ENCODE data around the gene PRPF6. TPM values are rescaled to one million over a fixed set of nuclear protein-coding genes. Genes with fewer than 3 reads are reported as not detected.

The PRPF6 gene
- total and polyA plus RNA-seq, 2 of the 13 experiments (the other 11 are each of a cell fraction or from before 2014, with no cell fraction given), result 63.7 to 101 TPM

GRCh38 chr20:63978319-63979228 is 2.4 kb upstream of the PRPF6 start (continued):
- TF ChIP-seq ZSCAN5A (CRISPR knock-in tag; IDR thresholded peaks at IDR 0.05; ENCODE audit: borderline replicate concordance) (no peak), ZNF234 (CRISPR knock-in tag; conservative IDR thresholded peaks at IDR 0.05) (no peak; the same call in 1 of the 2 replicates), ZNF121 (CRISPR knock-in tag; IDR thresholded peaks at IDR 0.05) (peak; percentile 96), NRL (CRISPR knock-in tag; IDR thresholded peaks at IDR 0.05; ENCODE audit: borderline replicate concordance) (peak; percentile 67), ONECUT2 (CRISPR knock-in tag; IDR thresholded peaks at IDR 0.05) (peak; percentile 57; the same call in 1 of the 2 replicates), SP140L (CRISPR knock-in tag; IDR thresholded peaks at IDR 0.05; ENCODE audit: borderline replicate concordance) (no peak), HOXA5 (CRISPR knock-in tag; IDR thresholded peaks at IDR 0.05) (peak; percentile 92), ZSCAN31 (CRISPR knock-in tag; IDR thresholded peaks at IDR 0.05; ENCODE audit: low read depth) (0 out of 2 replicates have a peak, but pooled peaks have one; percentile 83), NONO (IDR thresholded peaks at IDR 0.05) (no peak), NONO (CRISPR knock-in tag; conservative IDR thresholded peaks at IDR 0.05) (peak; percentile 76), HCFC1 (IDR thresholded peaks at IDR 0.05; ENCODE audit: low read depth, low read length) (peak; percentile 17; the same call in 1 of the 2 replicates), ZNF232 (CRISPR knock-in tag; IDR thresholded peaks at IDR 0.05; ENCODE audit: borderline replicate concordance) (peak; percentile 93), ZBTB21 (CRISPR knock-in tag; IDR thresholded peaks at IDR 0.05) (peak; percentile 13; the same call in 1 of the 2 replicates), ZNF547 (CRISPR knock-in tag; IDR thresholded peaks at IDR 0.05) (peak; percentile 67; the same call in 1 of the 2 replicates), KLF16 (CRISPR knock-in tag; IDR thresholded peaks at IDR 0.05) (peak in 1 of 2 experiments; percentile 91; a peak in 2 of 4 replicates), HMG20B (CRISPR knock-in tag; conservative IDR thresholded peaks at IDR 0.05) (peak; percentile 49), ZNF891 (CRISPR knock-in tag; IDR thresholded peaks at IDR 0.05) (peak; percentile 85), ATM (IDR thresholded peaks at IDR 0.05; ENCODE audit: borderline replicate concordance) (no peak), ZNF703 (CRISPR knock-in tag; IDR thresholded peaks at IDR 0.05; ENCODE audit: borderline replicate concordance) (peak; percentile 7; the same call in 1 of the 2 replicates), MEF2D (CRISPR knock-in tag; IDR thresholded peaks at IDR 0.05) (peak; percentile 90), TOE1 (CRISPR knock-in tag; IDR thresholded peaks at IDR 0.05) (peak; percentile 80; the same call in 1 of the 2 replicates), PHF21A (CRISPR knock-in tag; IDR thresholded peaks at IDR 0.05) (peak; percentile 98)
- TF ChIP-seq, protein P1, sequence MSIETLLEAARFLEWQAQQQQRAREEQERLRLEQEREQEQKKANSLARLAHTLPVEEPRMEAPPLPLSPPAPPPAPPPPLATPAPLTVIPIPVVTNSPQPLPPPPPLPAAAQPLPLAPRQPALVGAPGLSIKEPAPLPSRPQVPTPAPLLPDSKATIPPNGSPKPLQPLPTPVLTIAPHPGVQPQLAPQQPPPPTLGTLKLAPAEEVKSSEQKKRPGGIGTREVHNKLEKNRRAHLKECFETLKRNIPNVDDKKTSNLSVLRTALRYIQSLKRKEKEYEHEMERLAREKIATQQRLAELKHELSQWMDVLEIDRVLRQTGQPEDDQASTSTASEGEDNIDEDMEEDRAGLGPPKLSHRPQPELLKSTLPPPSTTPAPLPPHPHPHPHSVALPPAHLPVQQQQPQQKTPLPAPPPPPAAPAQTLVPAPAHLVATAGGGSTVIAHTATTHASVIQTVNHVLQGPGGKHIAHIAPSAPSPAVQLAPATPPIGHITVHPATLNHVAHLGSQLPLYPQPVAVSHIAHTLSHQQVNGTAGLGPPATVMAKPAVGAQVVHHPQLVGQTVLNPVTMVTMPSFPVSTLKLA (IDR thresholded peaks at IDR 0.05), result no peak
- TF ChIP-seq, protein P2, sequence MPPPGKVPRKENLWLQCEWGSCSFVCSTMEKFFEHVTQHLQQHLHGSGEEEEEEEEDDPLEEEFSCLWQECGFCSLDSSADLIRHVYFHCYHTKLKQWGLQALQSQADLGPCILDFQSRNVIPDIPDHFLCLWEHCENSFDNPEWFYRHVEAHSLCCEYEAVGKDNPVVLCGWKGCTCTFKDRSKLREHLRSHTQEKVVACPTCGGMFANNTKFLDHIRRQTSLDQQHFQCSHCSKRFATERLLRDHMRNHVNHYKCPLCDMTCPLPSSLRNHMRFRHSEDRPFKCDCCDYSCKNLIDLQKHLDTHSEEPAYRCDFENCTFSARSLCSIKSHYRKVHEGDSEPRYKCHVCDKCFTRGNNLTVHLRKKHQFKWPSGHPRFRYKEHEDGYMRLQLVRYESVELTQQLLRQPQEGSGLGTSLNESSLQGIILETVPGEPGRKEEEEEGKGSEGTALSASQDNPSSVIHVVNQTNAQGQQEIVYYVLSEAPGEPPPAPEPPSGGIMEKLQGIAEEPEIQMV (CRISPR knock-in tag; IDR thresholded peaks at IDR 0.05; ENCODE audit: low read depth), result peak; percentile 91
- TF ChIP-seq, protein P3, sequence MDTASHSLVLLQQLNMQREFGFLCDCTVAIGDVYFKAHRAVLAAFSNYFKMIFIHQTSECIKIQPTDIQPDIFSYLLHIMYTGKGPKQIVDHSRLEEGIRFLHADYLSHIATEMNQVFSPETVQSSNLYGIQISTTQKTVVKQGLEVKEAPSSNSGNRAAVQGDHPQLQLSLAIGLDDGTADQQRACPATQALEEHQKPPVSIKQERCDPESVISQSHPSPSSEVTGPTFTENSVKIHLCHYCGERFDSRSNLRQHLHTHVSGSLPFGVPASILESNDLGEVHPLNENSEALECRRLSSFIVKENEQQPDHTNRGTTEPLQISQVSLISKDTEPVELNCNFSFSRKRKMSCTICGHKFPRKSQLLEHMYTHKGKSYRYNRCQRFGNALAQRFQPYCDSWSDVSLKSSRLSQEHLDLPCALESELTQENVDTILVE (CRISPR knock-in tag; IDR thresholded peaks at IDR 0.05), result peak; percentile 98

Measured in HepG2 (cell line).